NCI-H1930 (cell line): ENCODE results near the gene ATP1B3.
"Not testable (repeated sequence)": the region's sequence is repeated elsewhere in the genome, so short reads cannot be mapped to it uniquely, and the experiment has no call there.

ENCODE experiments used
- DNase-seq, 2 experiments: peaks; one replicate each; lab custom pipeline; 2025; lab: John Stamatoyannopoulos, UW

Gene ATP1B3

DNA sequence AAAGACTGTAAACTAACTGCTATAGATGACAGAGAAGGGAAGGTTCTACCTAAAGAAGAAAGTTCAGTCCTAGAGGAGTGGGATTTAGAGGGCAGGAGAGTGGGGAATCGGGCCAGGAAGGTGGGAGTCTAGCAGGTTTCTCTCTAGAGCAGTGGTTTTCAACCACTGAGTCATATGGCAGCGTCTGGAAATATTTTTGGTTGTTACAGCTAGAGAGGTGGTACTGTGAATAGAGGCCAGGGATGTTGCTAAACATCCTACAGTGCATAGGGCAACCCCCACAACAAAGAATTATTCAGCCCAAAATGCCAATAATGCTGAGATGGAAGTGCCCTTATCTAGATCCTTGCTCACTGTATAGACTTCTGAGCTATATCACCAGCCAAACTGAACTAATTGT is 28.7 kb downstream of the ATP1B3 start:
- DNase-seq = no peak

- no peak for DNase-seq
Observed at GRCh38 chr3:141909408-141909807, 33.0 kb downstream of the ATP1B3 start.

DNA sequence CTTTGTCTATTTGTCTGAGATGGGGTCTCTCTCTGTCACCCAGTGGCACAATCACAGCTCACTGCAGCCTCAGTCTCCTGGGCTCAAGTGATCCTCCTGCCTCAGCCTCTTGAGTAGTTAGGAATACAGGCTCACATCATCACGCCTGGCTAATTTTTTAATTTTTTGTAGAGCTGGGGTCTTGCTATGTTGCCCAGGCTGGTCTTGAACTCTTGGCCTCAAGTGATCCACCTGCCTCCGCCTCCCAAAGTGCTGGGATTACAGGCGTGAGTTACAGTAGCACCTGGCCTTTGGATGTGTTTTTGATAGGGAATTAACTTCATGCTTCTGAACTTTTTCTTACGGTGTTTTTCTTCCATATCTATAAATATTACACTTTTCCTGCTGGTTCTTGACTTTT is 33.5 kb downstream of the ATP1B3 start:
- not testable (repeated sequence) for DNase-seq

- DNase-seq = peak in 1 of 2 experiments; percentile 8
Observed at GRCh38 chr3:141913150-141913811, 36.8 kb downstream of the ATP1B3 start.

DNA sequence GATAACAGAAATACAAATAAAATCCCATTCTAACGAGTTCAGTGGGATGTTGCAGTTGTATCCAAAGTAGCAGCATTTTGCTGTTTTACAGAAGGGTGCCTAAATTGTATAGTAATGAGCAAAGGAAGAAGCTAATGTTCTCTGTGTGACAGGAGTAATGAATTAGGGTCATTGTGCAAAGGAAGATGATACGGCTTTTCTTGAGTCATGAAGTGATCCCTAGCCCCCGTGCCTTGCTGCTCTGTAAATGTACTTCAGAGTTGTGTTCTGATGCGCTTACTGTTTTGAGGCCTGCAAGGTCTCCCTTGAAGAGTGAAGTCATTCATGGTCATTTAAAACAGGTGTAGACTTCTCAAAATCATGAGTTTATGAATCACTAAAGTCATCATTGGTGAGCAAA is 37.9 kb downstream of the ATP1B3 start:
- DNase-seq = no peak

- no peak for DNase-seq
Observed at GRCh38 chr3:141915016-141915415, 38.6 kb downstream of the ATP1B3 start.

DNA sequence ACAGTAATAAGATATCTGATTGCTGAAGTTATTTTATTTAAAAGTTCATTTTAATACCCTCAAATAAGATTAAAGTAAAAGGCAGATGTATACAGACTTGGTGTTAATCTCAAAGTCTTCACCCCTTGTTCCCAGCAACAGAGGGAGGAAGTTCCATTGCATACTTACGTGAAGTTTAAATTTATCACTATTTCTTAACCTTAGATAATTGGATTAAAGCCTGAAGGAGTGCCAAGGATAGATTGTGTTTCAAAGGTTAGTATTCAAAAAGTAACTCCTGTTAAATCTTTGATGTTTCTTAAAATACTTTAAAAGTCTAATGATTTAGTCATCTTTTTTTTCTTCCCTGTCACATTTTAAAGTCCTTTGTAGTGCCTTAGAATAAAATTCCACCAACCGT is 39.3 kb downstream of the ATP1B3 start:
- DNase-seq = no peak

DNA sequence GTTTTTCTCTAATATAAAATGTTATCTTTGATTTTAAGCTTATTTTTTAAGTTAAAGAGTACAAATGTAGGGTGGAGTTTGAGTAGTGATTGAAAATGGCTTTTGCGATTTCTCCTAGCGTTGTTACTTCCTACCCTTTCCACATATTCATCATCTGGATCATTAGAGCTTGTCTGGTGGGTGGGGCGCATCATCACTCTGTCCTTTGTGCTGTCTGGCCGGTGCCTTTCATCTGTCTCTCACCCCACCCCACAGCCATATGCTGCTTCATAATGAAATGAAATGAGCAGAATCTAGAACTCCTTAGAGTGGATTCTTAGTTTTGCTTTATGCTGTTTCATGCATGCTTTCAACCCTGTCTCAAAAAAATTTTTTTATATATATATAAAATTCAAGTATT is 44.3 kb downstream of the ATP1B3 start:
- no peak for DNase-seq

DNA sequence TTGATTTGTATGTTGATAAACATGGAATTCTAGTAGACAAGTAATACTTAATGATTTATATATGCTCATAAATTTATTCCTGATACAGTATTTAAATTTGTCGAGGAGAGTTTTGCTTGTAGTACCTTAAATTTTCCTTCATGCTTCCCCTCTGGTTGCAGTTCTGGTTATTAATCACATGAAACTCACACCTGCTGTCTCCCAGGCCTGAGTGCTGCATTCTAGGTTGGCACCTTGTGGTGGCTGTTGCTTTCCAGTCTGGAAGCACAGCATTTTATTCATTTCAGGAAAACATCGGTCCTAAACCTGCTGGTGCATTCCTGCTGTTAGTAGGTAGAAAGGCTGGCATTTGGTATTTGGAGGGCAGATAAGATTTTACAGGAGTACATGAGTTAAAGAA is 44.9 kb downstream of the ATP1B3 start:
- DNase-seq = no peak

DNA sequence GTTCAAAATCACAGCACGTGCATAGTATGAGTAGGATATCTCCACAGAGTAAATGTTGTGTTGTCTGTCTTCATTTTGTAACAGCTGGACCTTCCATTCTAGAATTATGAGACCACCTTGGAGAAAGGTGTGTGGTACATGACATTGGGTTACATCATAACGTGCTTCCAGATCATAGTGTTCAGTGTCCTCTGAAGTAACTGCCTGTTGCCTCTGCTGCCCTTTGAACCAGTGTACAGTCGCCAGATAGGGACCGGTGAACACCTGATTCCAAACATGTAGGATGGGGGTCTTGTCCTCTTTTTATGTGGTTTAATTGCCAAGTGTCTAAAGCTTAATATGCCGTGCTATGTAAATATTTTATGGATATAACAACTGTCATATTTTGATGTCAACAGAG is 49.2 kb downstream of the ATP1B3 start:
- DNase-seq = not testable (repeated sequence)

DNA sequence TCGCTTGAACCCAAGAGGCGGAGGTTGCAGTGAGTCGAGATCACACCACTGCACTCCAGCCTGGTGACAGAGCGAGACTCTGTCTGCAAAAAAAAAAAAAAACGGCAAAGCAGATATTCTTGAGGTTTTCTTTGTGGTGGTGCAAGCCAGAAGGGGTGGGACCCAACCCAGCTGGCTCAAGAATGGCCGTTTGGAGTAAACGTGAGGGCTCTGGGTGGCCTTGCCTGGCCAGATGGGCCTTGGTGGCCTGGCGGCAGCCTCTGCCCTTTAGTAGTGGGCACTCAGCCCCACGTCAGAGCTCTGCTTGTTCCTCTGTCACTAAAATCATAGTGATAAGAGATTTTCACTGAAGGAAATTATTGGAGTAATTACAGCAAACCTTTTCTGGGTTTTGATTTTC is 50.5 kb downstream of the ATP1B3 start:
- no peak for DNase-seq

DNA sequence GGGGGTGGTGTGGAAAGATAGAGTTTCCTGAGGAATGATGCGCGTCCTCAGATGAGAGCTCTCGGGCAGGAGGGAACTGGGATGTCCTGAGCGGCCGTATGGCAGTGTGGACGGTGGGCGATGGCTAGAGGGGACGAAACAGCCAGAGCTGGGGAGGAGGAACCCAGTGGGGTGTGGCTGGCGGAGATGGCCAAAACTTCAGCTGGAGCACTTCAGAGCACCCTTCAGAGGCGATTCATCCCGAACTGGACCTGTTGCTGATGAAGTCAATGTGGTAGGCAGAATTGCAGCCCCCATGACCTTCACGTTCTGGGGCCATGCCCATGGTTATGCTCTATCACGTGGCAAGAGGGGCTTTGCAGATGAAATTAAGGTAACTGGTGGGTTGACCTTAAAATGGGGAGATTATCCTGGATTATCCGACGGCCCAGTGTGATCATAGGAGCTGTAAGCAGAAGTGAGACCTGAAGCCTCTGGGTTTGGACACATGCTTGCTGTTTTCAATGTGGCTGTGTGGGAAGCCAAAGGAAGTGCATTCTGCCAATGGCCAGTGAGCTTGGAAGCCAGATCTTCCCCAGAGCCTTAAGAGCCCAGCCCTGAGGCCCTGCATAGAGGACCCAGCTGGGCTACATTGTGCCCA is 52.3 kb downstream of the ATP1B3 start:
- no peak for DNase-seq

GRCh38 chr3:141929341-141929995 is 53.0 kb downstream of the ATP1B3 start:
- DNase-seq = no peak

DNA sequence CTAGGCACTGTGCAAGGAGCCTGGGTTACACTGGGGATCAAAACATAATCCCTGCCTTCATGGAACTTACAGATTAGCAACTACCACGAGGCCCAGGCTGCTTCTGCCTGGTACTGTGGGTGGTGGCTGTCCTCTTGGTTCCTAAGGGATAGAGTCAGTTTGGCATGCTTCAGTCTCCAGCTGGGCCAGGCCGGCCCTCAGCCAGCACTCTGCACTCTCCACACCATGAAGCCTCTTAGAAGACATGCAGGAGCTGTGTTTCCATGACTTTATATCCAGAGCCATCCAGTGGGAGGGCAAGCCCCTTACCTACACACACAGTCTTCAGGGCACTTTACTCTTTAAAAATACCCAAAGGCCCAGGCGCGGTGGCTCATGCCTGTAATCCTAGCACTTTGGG is 54.4 kb downstream of the ATP1B3 start:
- DNase-seq = no peak

GRCh38 chr3:141933421-141934300 is 57.2 kb downstream of the ATP1B3 start:
- DNase-seq = no peak

DNA sequence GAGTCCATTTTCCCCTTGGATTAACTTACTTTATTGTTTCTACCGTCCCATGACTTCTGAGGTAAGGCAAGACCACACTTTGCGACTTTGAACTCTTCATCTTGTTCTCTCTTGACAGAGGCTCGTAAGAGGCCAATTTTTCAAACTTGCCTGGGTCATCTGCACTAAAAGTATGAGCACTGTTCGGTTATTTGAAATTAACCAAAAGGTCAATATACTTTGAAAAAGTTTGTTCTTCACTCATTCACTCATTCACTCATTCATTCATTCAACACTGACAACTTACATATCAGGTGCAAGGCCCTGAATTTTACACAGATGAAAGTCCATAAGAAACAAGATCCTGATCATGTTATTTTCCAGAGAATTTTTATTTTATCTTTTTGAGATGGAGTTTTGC is 57.9 kb downstream of the ATP1B3 start:
- no peak for DNase-seq

DNA sequence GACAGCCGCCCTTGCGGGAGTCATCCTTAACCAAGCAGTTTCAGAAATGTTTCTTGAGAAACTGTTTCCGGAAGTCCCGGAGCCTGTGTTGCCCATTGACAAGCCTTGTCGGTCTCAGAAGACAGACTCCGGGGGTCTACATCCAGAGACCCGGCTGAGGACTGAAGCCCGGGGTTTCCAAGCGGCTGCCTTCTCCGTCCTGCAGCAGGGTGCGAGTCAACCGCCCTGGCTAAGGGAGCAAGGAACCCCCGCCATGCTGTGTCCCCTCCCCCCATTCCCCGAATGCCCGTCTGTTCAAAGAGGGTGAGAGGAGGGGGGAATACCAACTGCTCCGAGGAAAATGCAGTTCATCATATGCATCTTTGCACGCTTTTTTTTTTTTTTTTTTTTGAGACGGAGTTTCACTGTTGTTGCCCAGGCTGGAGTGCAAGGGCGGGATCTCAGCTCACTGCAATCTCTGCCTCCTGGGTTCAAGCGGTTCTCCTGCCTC is 61.6 kb downstream of the ATP1B3 start:
- DNase-seq = no peak

DNA sequence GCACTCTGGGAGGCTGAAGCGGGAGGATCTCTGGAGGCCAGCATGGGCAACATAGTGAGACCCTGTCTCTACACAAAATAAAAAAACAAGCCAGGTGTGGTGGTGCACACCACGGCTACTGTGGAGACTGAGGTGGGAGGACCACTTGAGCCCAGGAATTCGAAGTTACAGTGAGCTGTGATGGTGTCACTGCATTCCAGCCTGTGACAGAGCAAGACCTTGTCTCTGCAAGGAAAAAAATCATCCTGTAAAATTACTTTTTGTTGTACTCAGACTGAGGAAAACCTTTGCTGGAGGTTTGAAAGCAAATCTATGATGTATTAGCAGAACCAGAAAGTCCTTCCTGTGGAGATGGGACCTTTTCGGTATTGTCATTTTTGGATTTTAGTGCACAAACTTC is 63.3 kb downstream of the ATP1B3 start:
- DNase-seq = no peak

DNA sequence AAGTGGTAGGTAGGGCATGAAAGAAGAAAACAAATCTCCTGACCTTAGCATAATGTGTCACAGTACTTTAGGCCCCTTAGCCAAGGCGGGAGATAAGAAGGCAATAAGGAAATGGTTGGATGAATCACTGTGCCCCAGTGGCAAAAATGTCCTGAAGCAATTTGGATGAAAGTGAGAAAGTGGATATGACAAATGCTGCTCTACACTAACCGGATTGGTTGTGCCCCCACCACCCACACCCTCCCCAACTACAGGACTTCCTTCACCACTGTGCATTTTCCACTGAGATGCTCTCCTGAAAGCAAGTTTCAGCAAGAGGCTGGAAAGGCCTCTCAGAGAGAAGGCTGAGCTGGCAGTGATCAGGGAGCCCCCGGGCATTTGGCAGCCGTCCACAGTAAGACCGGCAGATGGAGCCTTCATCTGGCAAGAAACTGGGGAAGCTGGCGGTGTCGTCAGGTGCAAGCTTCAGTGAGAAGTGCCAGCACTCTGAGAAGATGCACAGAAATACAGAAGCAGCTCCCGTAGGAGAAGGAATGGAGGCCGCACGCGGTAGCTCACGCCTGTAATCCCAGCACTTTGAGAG is 63.8 kb downstream of the ATP1B3 start:
- DNase-seq = no peak

DNA sequence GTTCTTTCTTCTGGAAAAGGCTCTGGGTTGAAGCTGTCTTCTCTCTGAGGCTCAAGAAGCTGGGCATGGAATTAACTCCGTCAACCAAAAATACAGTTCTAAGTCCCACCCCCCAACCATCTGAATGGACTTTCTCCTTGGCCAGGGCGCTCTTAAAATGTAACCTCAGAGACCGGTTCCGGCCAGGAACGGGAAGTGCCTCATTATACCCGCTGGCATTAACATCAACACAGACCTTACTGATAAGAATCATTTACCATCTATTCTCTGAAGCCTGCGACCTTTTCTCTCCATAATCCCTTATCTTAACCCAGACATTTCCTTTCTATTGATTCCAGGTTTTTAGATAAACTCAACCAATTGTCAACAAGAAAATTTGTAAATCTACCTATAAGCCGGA is 64.7 kb downstream of the ATP1B3 start:
- DNase-seq = no peak

DNA sequence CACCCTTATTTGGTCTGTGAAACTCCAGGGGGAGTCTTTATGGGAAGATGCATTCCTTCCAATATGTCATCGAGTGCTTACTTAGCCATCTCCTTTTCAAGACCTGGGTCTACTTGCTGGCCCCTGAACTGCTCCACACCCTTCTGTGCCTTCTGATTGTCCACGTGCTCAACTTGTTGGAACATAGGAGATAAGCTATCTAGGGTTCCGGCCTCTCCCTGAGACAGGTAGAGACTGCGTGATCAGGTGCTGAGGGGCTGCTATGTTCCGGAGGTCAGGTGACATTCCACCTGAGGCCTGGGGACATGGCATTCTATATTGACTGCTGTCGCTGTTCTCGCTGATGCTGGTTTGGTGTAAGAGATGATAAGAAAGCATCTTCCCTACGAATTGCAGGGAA is 65.6 kb downstream of the ATP1B3 start:
- no peak for DNase-seq
